T-cell (primary cell): Measurements from ENCODE around the gene LRP2. TPM values are rescaled to one million over a fixed set of nuclear protein-coding genes. Genes with fewer than 3 reads are reported as not detected.

Experiments used
- ATAC-seq, 4 experiments: fragments of 200-7000 bp in 3 of 4; fragments of 150-1000 bp in 1 of 4; cut with Tn5 transposase; replicated peaks in 1 of 4; 1 replicate in 3 of 4; 2 replicates in 1 of 4; pipeline ENCODE4 v1.10.0; 2021; ENCODE audit warnings: moderate library complexity in 3 of 4, mild to moderate bottlenecking in 2 of 4, moderate number of reproducible peaks in 1 of 4
- CTCF ChIA-PET, 2 donors: fragments of 300-600 bp; sonication (Branson Sonifier 250); formaldehyde crosslinking; loops; one replicate each; lab custom pipeline; 2022; ENCODE audit warnings: antibody characterized with exemption in 2 of 2; lab: Charles Lee
- POLR2A ChIA-PET, 2 donors: fragments of 300-600 bp; sonication (Branson Sonifier 250); formaldehyde crosslinking; loops; one replicate each; lab custom pipeline; 2022; ENCODE audit warnings: antibody characterized with exemption in 2 of 2; lab: Charles Lee
- DNase-seq, 35 experiments: peaks; one replicate each; pipeline versions ENCODE4 v3.0.0 to v3.0.0-alpha.2; 2013 to 2023
- H3K27ac ChIP-seq: one replicate; pipeline ENCODE4 v1.5.1; 2013; ENCODE audit warnings: low read length
- H3K27me3 ChIP-seq, 2 experiments: replicated peaks in 1 of 2; 1 replicate in 1 of 2; 2 replicates in 1 of 2; pipeline versions ENCODE4 v1.6.1 to v1.7.0; 2013; ENCODE audit warnings: low read length in 1 of 2, mixed read lengths in 1 of 2; ENCODE audit not compliant: control insufficient read depth in 2 of 2, insufficient read depth in 2 of 2; ENCODE audit errors: extremely low read depth in 1 of 2
- H3K36me3 ChIP-seq, 2 donors: 1 replicate in 1 of 2; 2 replicates in 1 of 2; pipeline versions ENCODE4 v1.6.1 to v1.7.0; 2013; ENCODE audit warnings: low read length in 1 of 2; ENCODE audit not compliant: control insufficient read depth in 2 of 2, insufficient read depth in 1 of 2; ENCODE audit errors: extremely low read depth in 1 of 2
- H3K4me1 ChIP-seq, 2 experiments: 1 replicate in 1 of 2; 2 replicates in 1 of 2; pipeline versions ENCODE4 v1.6.1 to v1.7.0; 2013; ENCODE audit warnings: low read length in 2 of 2, mixed read lengths in 1 of 2; ENCODE audit not compliant: insufficient read depth in 2 of 2, control insufficient read depth in 1 of 2; ENCODE audit errors: extremely low read depth in 1 of 2
- H3K4me3 ChIP-seq, 2 donors: 1 replicate in 1 of 2; 2 replicates in 1 of 2; pipeline versions ENCODE4 v1.5.1 to v1.7.0; 2013; ENCODE audit warnings: mild to moderate bottlenecking in 2 of 2, low read length in 1 of 2, moderate library complexity in 1 of 2; ENCODE audit not compliant: control insufficient read depth in 1 of 2; ENCODE audit errors: extremely low read depth in 1 of 2
- H3K9me3 ChIP-seq: 2 replicates; pipeline ENCODE4 v1.7.0; 2013
- H3K27ac Mint-ChIP-seq, 2 donors: one replicate each; pipeline ENCODE4 v1.8.0; 2020 to 2021; ENCODE audit warnings: mild to moderate bottlenecking in 2 of 2, mixed read lengths in 2 of 2
- H3K27me3 Mint-ChIP-seq, 2 donors: one replicate each; pipeline ENCODE4 v1.8.0; 2021 to 2022; ENCODE audit warnings: mixed read lengths in 2 of 2
- H3K36me3 Mint-ChIP-seq: one replicate; pipeline ENCODE4 v1.8.0; 2021; ENCODE audit warnings: mixed read lengths
- H3K4me1 Mint-ChIP-seq, 3 donors: one replicate each; pipeline ENCODE4 v1.8.0; 2020 to 2022; ENCODE audit warnings: mixed read lengths in 3 of 3, mild to moderate bottlenecking in 1 of 3
- H3K4me3 Mint-ChIP-seq, 3 donors: one replicate each; pipeline ENCODE4 v1.8.0; 2020 to 2022; ENCODE audit warnings: mild to moderate bottlenecking in 3 of 3, mixed read lengths in 3 of 3, moderate library complexity in 3 of 3
- H3K9me3 Mint-ChIP-seq, 3 donors: one replicate each; pipeline ENCODE4 v1.8.0; 2020 to 2022; ENCODE audit warnings: mixed read lengths in 3 of 3
- WGBS: methylation state at CpG from one replicate; pipeline ENCODE4 v1.1.5; 2013; ENCODE audit warnings: missing lambda C conversion rate; ENCODE audit not compliant: insufficient coverage; 5-methylcytosine and 5-hydroxymethylcytosine counted together
- total RNA-seq, 35 experiments: library from RNA in 6 of 35; stranded (reverse) in 6 of 35; fragments of 120-200 nt in 1 of 35; gene quantifications; one replicate each; pipeline versions ENCODE4 v1.2.1 to v1.2.4 and lab custom pipeline; 2013 to 2026

Gene LRP2
- total RNA-seq, 5 donors from 2014 or later (not counting 1 experiment from before 2014, with no cell fraction given), result 0.03 TPM; not detected in 4

- Mint-ChIP-seq H3K27ac (no peak overlapping the region), H3K36me3 (no peaks in the 10 kb centered on the region), H3K9me3 (no peaks in the 10 kb centered on the region), H3K4me1 (no peaks in the 10 kb centered on the region), H3K27me3 (peaks cover 20 to 31% of the 10 kb centered on the region in 2 donors), H3K4me3 (no peak overlapping the region)
- DNase-seq (no peak), ATAC-seq (no peak)
- Histone ChIP-seq H3K9me3 (no peaks in the 10 kb centered on the region), H3K4me1 (no peaks in the 10 kb centered on the region), H3K4me3 (no peak overlapping the region), H3K36me3 (no peaks in the 10 kb centered on the region), H3K27me3 (no peaks in the 10 kb centered on the region), H3K27ac (no peak overlapping the region)
- ChIA-PET CTCF (no interaction called here), POLR2A (no interaction called here)
- WGBS, result 94% methylated on average over 3 of the region's 8 CpGs
These were observed 176.6 kb downstream of the LRP2 start for GRCh38 chr2:169185711-169186110.

GRCh38 chr2:169184074-169184473 is 178.3 kb downstream of the LRP2 start:
- WGBS, result no CpG with 5 or more reads among the region's 3 CpGs
- Mint-ChIP-seq H3K9me3 (no peaks in the 10 kb centered on the region), H3K4me3 (no peak overlapping the region), H3K27ac (no peak overlapping the region), H3K36me3 (no peaks in the 10 kb centered on the region), H3K27me3 (peaks cover 20 to 28% of the 10 kb centered on the region in 2 donors), H3K4me1 (no peaks in the 10 kb centered on the region)
- no peaks in the 10 kb centered on the region for H3K27me3 ChIP-seq
- H3K36me3 ChIP-seq, result no peaks in the 10 kb centered on the region
- no peak overlapping the region for H3K27ac ChIP-seq
- ATAC-seq (no peak), DNase-seq (no peak)
- CTCF ChIA-PET, result no interaction called here
- no peaks in the 10 kb centered on the region for H3K4me1 ChIP-seq
- POLR2A ChIA-PET, result no interaction called here
- no peak overlapping the region for H3K4me3 ChIP-seq
- no peaks in the 10 kb centered on the region for H3K9me3 ChIP-seq

GRCh38 chr2:169182573-169182972 is 179.8 kb downstream of the LRP2 start:
- WGBS, result no CpG with 5 or more reads among the region's 2 CpGs
- ChIA-PET POLR2A (no interaction called here), CTCF (no interaction called here)
- Histone ChIP-seq H3K36me3 (no peaks in the 10 kb centered on the region), H3K27me3 (no peaks in the 10 kb centered on the region), H3K4me1 (no peaks in the 10 kb centered on the region), H3K9me3 (no peaks in the 10 kb centered on the region), H3K4me3 (no peak overlapping the region), H3K27ac (no peak overlapping the region)
- ATAC-seq (no peak), DNase-seq (no peak)
- Mint-ChIP-seq H3K9me3 (no peaks in the 10 kb centered on the region), H3K36me3 (no peaks in the 10 kb centered on the region), H3K4me3 (no peak overlapping the region), H3K27ac (no peak overlapping the region), H3K27me3 (peaks cover 17 to 28% of the 10 kb centered on the region in 2 donors), H3K4me1 (no peaks in the 10 kb centered on the region)

- H3K4me1 ChIP-seq, result no peaks in the 10 kb centered on the region
- H3K4me3 Mint-ChIP-seq, result no peak overlapping the region
- no peak overlapping the region for H3K27ac Mint-ChIP-seq
- H3K9me3 Mint-ChIP-seq, result no peaks in the 10 kb centered on the region
- H3K9me3 ChIP-seq, result no peaks in the 10 kb centered on the region
- H3K4me3 ChIP-seq, result no peak overlapping the region
- no peaks in the 10 kb centered on the region for H3K36me3 Mint-ChIP-seq
- ChIA-PET CTCF (no interaction called here), POLR2A (no interaction called here)
- H3K4me1 Mint-ChIP-seq, result no peaks in the 10 kb centered on the region
- H3K27me3 ChIP-seq, result no peaks in the 10 kb centered on the region
- ATAC-seq (no peak), DNase-seq (no peak)
- no CpG with 5 or more reads among the region's 1 CpG for WGBS
- peaks cover 13 to 19% of the 10 kb centered on the region in 2 donors for H3K27me3 Mint-ChIP-seq
- H3K27ac ChIP-seq, result no peak overlapping the region
- no peaks in the 10 kb centered on the region for H3K36me3 ChIP-seq
These were observed 183.4 kb downstream of the LRP2 start for GRCh38 chr2:169178804-169179390.

GRCh38 chr2:169178364-169178763 is 184.0 kb downstream of the LRP2 start:
- Mint-ChIP-seq H3K27ac (no peak overlapping the region), H3K4me1 (no peaks in the 10 kb centered on the region), H3K4me3 (no peak overlapping the region), H3K9me3 (no peaks in the 10 kb centered on the region), H3K36me3 (no peaks in the 10 kb centered on the region), H3K27me3 (peaks cover 15 to 20% of the 10 kb centered on the region in 2 donors)
- ChIA-PET CTCF (no interaction called here), POLR2A (no interaction called here)
- no CpG with 5 or more reads among the region's 5 CpGs for WGBS
- Histone ChIP-seq H3K4me1 (no peaks in the 10 kb centered on the region), H3K27ac (no peak overlapping the region), H3K9me3 (no peaks in the 10 kb centered on the region), H3K27me3 (no peaks in the 10 kb centered on the region), H3K36me3 (no peaks in the 10 kb centered on the region), H3K4me3 (no peak overlapping the region)
- DNase-seq (no peak), ATAC-seq (no peak)

- Histone ChIP-seq H3K27ac (no peak overlapping the region), H3K4me3 (no peak overlapping the region), H3K36me3 (no peaks in the 10 kb centered on the region), H3K4me1 (no peaks in the 10 kb centered on the region), H3K27me3 (no peaks in the 10 kb centered on the region), H3K9me3 (no peaks in the 10 kb centered on the region)
- no peak overlapping the region for H3K4me3 Mint-ChIP-seq
- ATAC-seq (no peak), DNase-seq (no peak)
- H3K27me3 Mint-ChIP-seq, result peaks cover 16 to 22% of the 10 kb centered on the region in 2 donors
- CTCF ChIA-PET, result interaction anchor here (0.6 to 0.7 kb wide), 3 partner anchors 25 to 752 kb away, joined by 4 to 5 read pairs (median 5); no protein-coding TSS in a partner anchor
- POLR2A ChIA-PET, result no interaction called here
- H3K9me3 Mint-ChIP-seq, result no peaks in the 10 kb centered on the region
- no peak overlapping the region for H3K27ac Mint-ChIP-seq
- H3K4me1 Mint-ChIP-seq, result no peaks in the 10 kb centered on the region
- WGBS, result 100% methylated on average over 2 of the region's 10 CpGs
- H3K36me3 Mint-ChIP-seq, result no peaks in the 10 kb centered on the region
These were observed 187.2 kb downstream of the LRP2 start for GRCh38 chr2:169175112-169175511.

DNA sequence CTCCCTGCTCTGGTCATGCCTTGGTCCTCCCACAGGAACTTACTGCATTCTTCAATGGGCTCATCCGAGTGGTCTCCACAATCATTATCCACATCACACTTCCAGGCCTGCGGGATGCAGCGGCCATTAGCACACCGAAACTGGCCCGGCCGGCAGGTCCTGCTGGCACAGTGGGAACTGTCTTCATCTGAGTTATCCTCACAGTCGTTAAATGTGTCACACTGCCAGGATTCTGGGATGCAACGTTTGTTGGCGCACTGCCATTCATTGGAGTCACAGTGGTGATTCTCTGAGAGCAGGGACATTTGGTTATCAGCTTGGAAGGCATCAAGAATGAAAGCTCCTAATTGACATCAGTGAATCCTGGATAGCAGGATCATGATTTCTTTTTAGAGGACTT is 188.5 kb downstream of the LRP2 start:
- Mint-ChIP-seq H3K36me3 (no peaks in the 10 kb centered on the region), H3K4me1 (no peaks in the 10 kb centered on the region), H3K27ac (no peak overlapping the region), H3K27me3 (peaks cover 19 to 22% of the 10 kb centered on the region in 2 donors), H3K4me3 (no peak overlapping the region), H3K9me3 (no peaks in the 10 kb centered on the region)
- ATAC-seq (no peak), DNase-seq (no peak)
- Histone ChIP-seq H3K4me1 (no peaks in the 10 kb centered on the region), H3K4me3 (no peak overlapping the region), H3K27ac (no peak overlapping the region), H3K27me3 (no peaks in the 10 kb centered on the region), H3K36me3 (no peaks in the 10 kb centered on the region), H3K9me3 (no peaks in the 10 kb centered on the region)
- POLR2A ChIA-PET, result no interaction called here
- CTCF ChIA-PET, result no interaction called here
- 93% methylated on average over 7 of the region's 9 CpGs for WGBS
